Astrocyte of the spinal cord (primary cell): ENCODE data around the gene KIF5C.

Experiments
- DNase-seq: peaks from one replicate; pipeline ENCODE4 v3.0.0; 2011; ENCODE audit warnings: low read depth, low spot score
- H3K4me3 ChIP-seq: 2 replicates; pipeline ENCODE4 v1.5.1; 2011; ENCODE audit warnings: low read depth, mild to moderate bottlenecking, low read length, moderate library complexity
- in situ Hi-C: cut with HindIII; loops from 2 replicates; pipeline ENCODE4 v1.10.0; 2017; ENCODE audit warnings: low sequenced_read_pairs
- TF ChIP-seq, protein P1 (sequence below): IDR thresholded peaks from 2 replicates; pipeline ENCODE4 v1.5.1; 2012; ENCODE audit warnings: low read depth, mild to moderate bottlenecking, low read length, inconsistent platforms

The KIF5C gene

DNA sequence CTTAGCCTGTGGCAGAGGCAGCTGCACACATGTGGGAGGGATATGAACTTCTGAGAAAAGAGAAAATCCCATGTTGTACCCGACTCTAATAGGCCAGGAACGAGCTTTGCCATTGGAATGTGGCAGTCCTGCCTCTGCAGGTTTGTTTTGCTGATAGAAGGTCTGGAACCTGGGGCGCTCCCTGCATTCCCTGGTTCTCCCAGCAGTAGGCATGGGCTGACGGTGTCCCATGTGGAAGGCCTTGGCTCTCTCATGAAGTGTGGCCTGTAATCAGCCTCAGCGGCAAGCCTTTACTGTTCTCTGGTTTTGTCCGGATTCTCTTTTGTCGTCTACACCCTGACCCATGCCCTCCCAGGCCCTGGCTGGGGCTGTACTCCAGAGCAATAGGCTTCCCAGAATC is 72.3 kb downstream of the KIF5C start:
- no peak overlapping the region for H3K4me3 ChIP-seq
- TF ChIP-seq, protein P1, sequence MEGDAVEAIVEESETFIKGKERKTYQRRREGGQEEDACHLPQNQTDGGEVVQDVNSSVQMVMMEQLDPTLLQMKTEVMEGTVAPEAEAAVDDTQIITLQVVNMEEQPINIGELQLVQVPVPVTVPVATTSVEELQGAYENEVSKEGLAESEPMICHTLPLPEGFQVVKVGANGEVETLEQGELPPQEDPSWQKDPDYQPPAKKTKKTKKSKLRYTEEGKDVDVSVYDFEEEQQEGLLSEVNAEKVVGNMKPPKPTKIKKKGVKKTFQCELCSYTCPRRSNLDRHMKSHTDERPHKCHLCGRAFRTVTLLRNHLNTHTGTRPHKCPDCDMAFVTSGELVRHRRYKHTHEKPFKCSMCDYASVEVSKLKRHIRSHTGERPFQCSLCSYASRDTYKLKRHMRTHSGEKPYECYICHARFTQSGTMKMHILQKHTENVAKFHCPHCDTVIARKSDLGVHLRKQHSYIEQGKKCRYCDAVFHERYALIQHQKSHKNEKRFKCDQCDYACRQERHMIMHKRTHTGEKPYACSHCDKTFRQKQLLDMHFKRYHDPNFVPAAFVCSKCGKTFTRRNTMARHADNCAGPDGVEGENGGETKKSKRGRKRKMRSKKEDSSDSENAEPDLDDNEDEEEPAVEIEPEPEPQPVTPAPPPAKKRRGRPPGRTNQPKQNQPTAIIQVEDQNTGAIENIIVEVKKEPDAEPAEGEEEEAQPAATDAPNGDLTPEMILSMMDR = no peak
- DNase-seq = no peak
- in situ Hi-C loops = no loop called here

DNA sequence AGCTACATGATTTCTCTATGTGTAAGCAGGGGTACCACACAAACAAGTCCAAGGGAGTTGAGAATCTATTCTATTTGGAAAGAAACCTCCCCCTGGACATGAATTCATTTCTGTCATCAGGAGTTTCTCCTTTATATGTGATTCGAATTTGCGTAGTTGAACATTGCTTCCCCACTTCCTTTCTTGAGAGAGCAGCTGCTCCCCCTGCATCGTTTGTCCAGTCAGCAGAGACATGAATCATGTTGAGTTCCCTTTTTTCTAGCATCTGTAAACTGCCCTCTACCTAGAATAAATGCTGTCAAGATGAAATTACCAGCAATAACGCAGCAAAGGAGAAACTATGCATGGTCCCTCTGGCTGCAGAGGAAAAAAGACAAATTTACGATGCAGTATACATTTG is 73.8 kb downstream of the KIF5C start:
- TF ChIP-seq, protein P1 = no peak
- H3K4me3 ChIP-seq = no peak overlapping the region
- in situ Hi-C loops = no loop called here
- DNase-seq = no peak

GRCh38 chr2:148949348-148949747 is 74.3 kb downstream of the KIF5C start:
- TF ChIP-seq, protein P1 = no peak
- in situ Hi-C loops = no loop called here
- H3K4me3 ChIP-seq = no peak overlapping the region
- DNase-seq = no peak

GRCh38 chr2:148952621-148953020 is 77.6 kb downstream of the KIF5C start:
- DNase-seq = no peak
- in situ Hi-C loops = no loop called here
- H3K4me3 ChIP-seq = no peak overlapping the region
- TF ChIP-seq, protein P1 = no peak

DNA sequence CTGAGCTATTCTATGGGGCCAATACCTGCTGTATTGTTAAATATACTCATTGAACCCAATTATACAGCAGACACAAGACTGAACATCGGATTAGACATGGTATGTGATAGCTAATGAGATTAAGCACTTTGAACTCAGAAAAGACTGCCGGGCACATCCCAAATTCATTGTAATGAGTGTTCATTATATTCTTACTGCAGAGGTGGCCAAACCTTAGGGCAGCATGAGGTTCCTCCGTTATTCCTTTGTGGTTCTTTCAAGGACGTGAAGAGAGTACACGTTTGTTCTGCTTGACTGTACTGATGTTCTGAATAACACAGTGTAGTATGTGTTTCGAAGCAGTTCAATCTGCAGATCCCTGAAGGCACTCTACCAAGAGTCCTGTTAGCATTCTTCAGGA is 78.4 kb downstream of the KIF5C start:
- H3K4me3 ChIP-seq = no peak overlapping the region
- DNase-seq = no peak
- in situ Hi-C loops = no loop called here
- TF ChIP-seq, protein P1 = no peak

GRCh38 chr2:148954536-148954935 is 79.5 kb downstream of the KIF5C start:
- in situ Hi-C loops = no loop called here
- TF ChIP-seq, protein P1 = no peak
- DNase-seq = no peak
- no peak overlapping the region for H3K4me3 ChIP-seq

GRCh38 chr2:148955798-148956197 is 80.8 kb downstream of the KIF5C start:
- no peak for DNase-seq
- no peak overlapping the region for H3K4me3 ChIP-seq
- in situ Hi-C loops = no loop called here
- TF ChIP-seq, protein P1 = no peak
